ENCODE measurements around the gene GALNS.

GALNS gene

GRCh38 chr16:88876942-88877526, 20.3 kb upstream of the GALNS start:
- no peak for DNase-seq (ENCODE audit: low spot score)

- DNase-seq (ENCODE audit: low spot score) = no peak
These were observed 19.0 kb upstream of the GALNS start for GRCh38 chr16:88875703-88876234.

GRCh38 chr16:88874938-88875599, 18.3 kb upstream of the GALNS start:
- DNase-seq (ENCODE audit: low spot score) = no peak

GRCh38 chr16:88872650-88873331, 16.0 kb upstream of the GALNS start:
- no peak for DNase-seq (ENCODE audit: low spot score)

GRCh38 chr16:88871730-88872416, 15.1 kb upstream of the GALNS start:
- DNase-seq (ENCODE audit: low spot score) = no peak

GRCh38 chr16:88871349-88871702, 14.6 kb upstream of the GALNS start:
- DNase-seq (ENCODE audit: low spot score) = no peak

GRCh38 chr16:88870608-88871348, 14.0 kb upstream of the GALNS start:
- no peak for DNase-seq (ENCODE audit: low spot score)

GRCh38 chr16:88869673-88869980, 12.9 kb upstream of the GALNS start:
- DNase-seq (ENCODE audit: low spot score) = no peak

- no peak for DNase-seq (ENCODE audit: low spot score)
These were observed 12.4 kb upstream of the GALNS start for GRCh38 chr16:88868974-88869672.

- DNase-seq (ENCODE audit: low spot score) = no peak
These were observed 11.0 kb upstream of the GALNS start for GRCh38 chr16:88867581-88868246.

GRCh38 chr16:88866151-88866920, 9.6 kb upstream of the GALNS start, which contains the start of gene PABPN1L:
Gene PABPN1L (minus strand): TSS chr16:88866660. CDS start chr16:88866606, 54 bp downstream.
- DNase-seq (ENCODE audit: low spot score) = no peak

- no peak for DNase-seq (ENCODE audit: low spot score)
These were observed 9.0 kb upstream of the GALNS start for GRCh38 chr16:88865742-88866141.

- DNase-seq (ENCODE audit: low spot score) = no peak
These were observed 8.6 kb upstream of the GALNS start for GRCh38 chr16:88865310-88865709.

GRCh38 chr16:88864521-88864920, 7.8 kb upstream of the GALNS start:
- no peak for DNase-seq (ENCODE audit: low spot score)

- DNase-seq (ENCODE audit: low spot score) = no peak
These were observed 7.4 kb upstream of the GALNS start for GRCh38 chr16:88864099-88864498.

GRCh38 chr16:88863426-88863825, 6.7 kb upstream of the GALNS start:
- no peak for DNase-seq (ENCODE audit: low spot score)

GRCh38 chr16:88862968-88863367, 6.2 kb upstream of the GALNS start:
- DNase-seq (ENCODE audit: low spot score) = no peak

GRCh38 chr16:88861359-88861758, 4.6 kb upstream of the GALNS start:
- DNase-seq (ENCODE audit: low spot score) = no peak

GRCh38 chr16:88859381-88860091, 2.8 kb upstream of the GALNS start:
- no peak for DNase-seq (ENCODE audit: low spot score)
